Measurements from ENCODE around the gene SLC2A8. TPM values are rescaled to one million over a fixed set of nuclear protein-coding genes. Genes with fewer than 3 reads are reported as not detected.

The SLC2A8 gene
- total and polyA plus RNA-seq, 5 donors from 2014 or later, result 5.5 to 15.6 (median 10.0) TPM

- DNase-seq (peak; percentile 95 to 98 (median 96)), ATAC-seq (ENCODE audit: low read depth in 2 of 2) (peak; percentile 80)
- Histone ChIP-seq H3K4me1 (ENCODE audit: control insufficient read depth, insufficient read depth, low read length, poor library complexity, severe bottlenecking) (peaks cover 33% of the 10 kb centered on the region), H3K36me3 (ENCODE audit: control insufficient read depth, insufficient read depth, low read length) (peaks cover 40% of the 10 kb centered on the region), H3K27me3 (ENCODE audit: control insufficient read depth, insufficient read depth, low read length) (no peaks in the 10 kb centered on the region), H3K27ac (ENCODE audit: insufficient read depth, low read length, poor library complexity, severe bottlenecking) (peak within 1 kb of the TSS; percentile 88), H3K4me3 (ENCODE audit: low read depth, low read length) (peak within 1 kb of the TSS; percentile 83), H3K9me3 (ENCODE audit: control insufficient read depth in 2 of 2, low read length in 2 of 2) (no peaks in the 10 kb centered on the region)
- H3K4me1 Mint-ChIP-seq, result peaks cover 7 to 56% (median 38%) of the 10 kb centered on the region in 4 donors
- no peaks in the 10 kb centered on the region for H3K9me3 Mint-ChIP-seq
- peak within 1 kb of the TSS; percentile 96 to 100 (median 98) for H3K4me3 Mint-ChIP-seq
- peak within 1 kb of the TSS; percentile 96 to 97 (median 96) for H3K27ac Mint-ChIP-seq
- H3K27me3 Mint-ChIP-seq, result peaks cover 6% of the 10 kb centered on the region
- H3K36me3 Mint-ChIP-seq, result peaks cover 41% of the 10 kb centered on the region
Observed at GRCh38 chr9:127450830-127451607, 54.0 kb downstream of the SLC2A8 start, which contains the start of the genes LRSAM1 and RPL12. Gene LRSAM1 (plus strand): TSS chr9:127451510. CDS start chr9:127454528, 3,018 bp downstream. Gene RPL12 (minus strand): TSS chr9:127451406. CDS start chr9:127451317, 89 bp downstream.

DNA sequence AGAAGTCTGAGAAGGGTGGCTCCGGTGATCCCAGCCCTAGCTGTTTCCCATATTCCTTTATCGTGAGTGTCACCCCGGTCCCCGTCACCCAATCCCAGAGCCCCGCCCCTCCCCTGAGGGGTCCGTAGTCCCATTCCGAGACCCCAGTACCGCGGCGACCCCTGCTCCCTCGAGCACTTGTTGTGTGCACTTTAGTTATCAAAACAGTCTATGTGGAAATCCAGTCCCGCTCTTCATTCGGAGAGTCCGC lies 54.6 kb downstream of the SLC2A8 start:
- Histone ChIP-seq H3K27ac (ENCODE audit: insufficient read depth, low read length, poor library complexity, severe bottlenecking) (peak overlapping the region; percentile 88), H3K4me3 (ENCODE audit: low read depth, low read length) (peak overlapping the region; percentile 83), H3K27me3 (ENCODE audit: control insufficient read depth, insufficient read depth, low read length) (no peaks in the 10 kb centered on the region), H3K36me3 (ENCODE audit: control insufficient read depth, insufficient read depth, low read length) (peaks cover 35% of the 10 kb centered on the region), H3K4me1 (ENCODE audit: control insufficient read depth, insufficient read depth, low read length, poor library complexity, severe bottlenecking) (peaks cover 33% of the 10 kb centered on the region), H3K9me3 (ENCODE audit: control insufficient read depth in 2 of 2, low read length in 2 of 2) (no peaks in the 10 kb centered on the region)
- Mint-ChIP-seq H3K4me3 (peak overlapping the region; percentile 96 to 100 (median 98)), H3K27ac (peak overlapping the region; percentile 96 to 97 (median 96)), H3K27me3 (peaks cover 6% of the 10 kb centered on the region), H3K36me3 (peaks cover 40% of the 10 kb centered on the region), H3K4me1 (peaks cover 7 to 56% (median 37%) of the 10 kb centered on the region in 4 donors), H3K9me3 (no peaks in the 10 kb centered on the region)
- DNase-seq (no peak), ATAC-seq (ENCODE audit: low read depth in 2 of 2) (no peak)

- Mint-ChIP-seq H3K9me3 (no peaks in the 10 kb centered on the region), H3K36me3 (peaks cover 38% of the 10 kb centered on the region), H3K27ac (peak overlapping the region in 2 of 3 donors; percentile 96 to 97), H3K4me1 (peaks cover 7 to 56% (median 34%) of the 10 kb centered on the region in 4 donors), H3K4me3 (peak overlapping the region; percentile 96 to 100 (median 98)), H3K27me3 (peaks cover 6% of the 10 kb centered on the region)
- H3K27ac ChIP-seq (ENCODE audit: insufficient read depth, low read length, poor library complexity, severe bottlenecking), result peak overlapping the region; percentile 88
- H3K4me1 ChIP-seq (ENCODE audit: control insufficient read depth, insufficient read depth, low read length, poor library complexity, severe bottlenecking), result peaks cover 33% of the 10 kb centered on the region
- H3K27me3 ChIP-seq (ENCODE audit: control insufficient read depth, insufficient read depth, low read length), result no peaks in the 10 kb centered on the region
- H3K4me3 ChIP-seq (ENCODE audit: low read depth, low read length), result peak overlapping the region; percentile 83
- peaks cover 32% of the 10 kb centered on the region for H3K36me3 ChIP-seq (ENCODE audit: control insufficient read depth, insufficient read depth, low read length)
- peak; percentile 19 to 62 (median 37) for DNase-seq
- no peaks in the 10 kb centered on the region for H3K9me3 ChIP-seq (ENCODE audit: control insufficient read depth in 2 of 2, low read length in 2 of 2)
- no peak for ATAC-seq (ENCODE audit: low read depth in 2 of 2)
Observed at GRCh38 chr9:127451858-127452656, 55.1 kb downstream of the SLC2A8 start.

DNA sequence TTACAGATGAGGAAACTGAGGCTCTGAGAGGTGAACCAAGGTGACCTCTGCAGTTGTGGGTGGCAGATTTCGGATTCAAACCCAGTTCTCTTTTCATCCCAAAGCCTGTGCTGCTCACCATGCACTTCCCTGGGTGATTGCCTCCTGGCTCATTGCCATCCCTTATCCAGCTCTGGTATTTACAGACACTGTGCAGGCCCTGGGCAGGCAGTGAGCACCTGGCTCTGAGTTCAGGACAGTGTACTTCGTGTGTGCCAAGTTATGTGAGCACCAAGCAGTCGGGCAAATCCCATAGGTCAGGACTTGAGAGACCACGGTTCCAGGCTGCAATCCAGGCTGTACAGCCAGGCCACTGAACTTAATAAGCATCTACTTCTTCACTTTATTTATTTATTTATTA lies 55.7 kb downstream of the SLC2A8 start:
- H3K27me3 ChIP-seq (ENCODE audit: control insufficient read depth, insufficient read depth, low read length), result no peaks in the 10 kb centered on the region
- H3K36me3 ChIP-seq (ENCODE audit: control insufficient read depth, insufficient read depth, low read length), result peaks cover 31% of the 10 kb centered on the region
- peaks cover 7 to 57% (median 32%) of the 10 kb centered on the region in 4 donors for H3K4me1 Mint-ChIP-seq
- H3K4me3 ChIP-seq (ENCODE audit: low read depth, low read length), result peak overlapping the region; percentile 41
- no peak overlapping the region for H3K27ac ChIP-seq (ENCODE audit: insufficient read depth, low read length, poor library complexity, severe bottlenecking)
- peak overlapping the region; percentile 96 to 100 (median 98) for H3K4me3 Mint-ChIP-seq
- no peak for ATAC-seq (ENCODE audit: low read depth in 2 of 2)
- H3K36me3 Mint-ChIP-seq, result peaks cover 35% of the 10 kb centered on the region
- no peaks in the 10 kb centered on the region for H3K9me3 ChIP-seq (ENCODE audit: control insufficient read depth in 2 of 2, low read length in 2 of 2)
- no peak for DNase-seq
- H3K27me3 Mint-ChIP-seq, result peaks cover 6% of the 10 kb centered on the region
- H3K9me3 Mint-ChIP-seq, result no peaks in the 10 kb centered on the region
- peak overlapping the region in 1 of 3 donors; percentile 96 for H3K27ac Mint-ChIP-seq
- H3K4me1 ChIP-seq (ENCODE audit: control insufficient read depth, insufficient read depth, low read length, poor library complexity, severe bottlenecking), result peaks cover 33% of the 10 kb centered on the region

GRCh38 chr9:127455324-127455992 lies 58.5 kb downstream of the SLC2A8 start:
- Mint-ChIP-seq H3K27ac (no peak overlapping the region), H3K9me3 (no peaks in the 10 kb centered on the region), H3K4me3 (peak overlapping the region in 2 of 4 donors; percentile 4 to 68), H3K27me3 (peaks cover 6% of the 10 kb centered on the region), H3K36me3 (peaks cover 12% of the 10 kb centered on the region), H3K4me1 (peaks cover 0 to 29% (median 12%) of the 10 kb centered on the region in 4 donors)
- peaks cover 25% of the 10 kb centered on the region for H3K36me3 ChIP-seq (ENCODE audit: control insufficient read depth, insufficient read depth, low read length)
- H3K27ac ChIP-seq (ENCODE audit: insufficient read depth, low read length, poor library complexity, severe bottlenecking), result no peak overlapping the region
- no peaks in the 10 kb centered on the region for H3K27me3 ChIP-seq (ENCODE audit: control insufficient read depth, insufficient read depth, low read length)
- no peak overlapping the region for H3K4me3 ChIP-seq (ENCODE audit: low read depth, low read length)
- no peaks in the 10 kb centered on the region for H3K9me3 ChIP-seq (ENCODE audit: control insufficient read depth in 2 of 2, low read length in 2 of 2)
- peaks cover 13% of the 10 kb centered on the region for H3K4me1 ChIP-seq (ENCODE audit: control insufficient read depth, insufficient read depth, low read length, poor library complexity, severe bottlenecking)
- DNase-seq (peak in 1 of 3 donors; percentile 37), ATAC-seq (ENCODE audit: low read depth in 2 of 2) (no peak)

DNA sequence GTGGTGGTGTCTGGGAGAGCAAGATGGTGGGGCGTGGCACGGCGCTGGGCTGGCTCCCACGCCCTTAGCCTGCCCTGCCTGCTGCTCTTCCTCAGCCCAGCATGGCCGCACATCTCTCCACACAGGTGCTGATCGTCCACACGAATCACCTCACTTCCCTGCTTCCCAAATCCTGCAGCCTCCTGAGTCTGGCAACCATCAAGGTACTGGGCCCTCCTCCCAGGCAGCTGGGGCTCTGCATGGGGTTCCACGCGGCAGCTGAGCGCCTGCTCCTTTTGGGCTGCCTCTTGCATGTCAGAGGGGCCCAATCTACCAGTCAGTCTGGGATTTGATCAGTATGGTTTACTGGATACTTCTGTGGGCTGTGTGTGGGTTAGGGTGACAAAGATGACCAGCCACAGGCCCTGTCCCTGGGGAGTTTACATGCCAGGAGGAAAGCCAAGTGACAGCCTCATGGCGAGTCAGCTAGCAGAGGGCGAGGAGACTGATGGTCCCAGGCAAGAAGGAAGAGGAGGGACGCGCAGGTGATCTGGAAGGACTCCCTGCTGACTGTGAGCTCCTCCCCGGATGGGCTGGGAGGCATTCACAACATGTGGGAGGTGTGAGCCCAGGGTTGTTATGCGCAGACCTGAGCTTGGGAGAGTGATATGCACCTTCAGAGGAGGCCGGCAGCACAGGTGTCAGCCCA lies 60.4 kb downstream of the SLC2A8 start:
- H3K27me3 ChIP-seq (ENCODE audit: control insufficient read depth, insufficient read depth, low read length), result no peaks in the 10 kb centered on the region
- H3K4me1 ChIP-seq (ENCODE audit: control insufficient read depth, insufficient read depth, low read length, poor library complexity, severe bottlenecking), result peaks cover 2% of the 10 kb centered on the region
- DNase-seq (no peak), ATAC-seq (ENCODE audit: low read depth in 2 of 2) (no peak)
- Mint-ChIP-seq H3K36me3 (peaks cover 20% of the 10 kb centered on the region), H3K4me3 (no peak overlapping the region), H3K9me3 (peaks cover 0 to 2% (median 0%) of the 10 kb centered on the region in 7 donors), H3K4me1 (peaks cover 0 to 17% (median 4%) of the 10 kb centered on the region in 4 donors), H3K27me3 (no peaks in the 10 kb centered on the region), H3K27ac (no peak overlapping the region)
- no peak overlapping the region for H3K4me3 ChIP-seq (ENCODE audit: low read depth, low read length)
- no peak overlapping the region for H3K27ac ChIP-seq (ENCODE audit: insufficient read depth, low read length, poor library complexity, severe bottlenecking)
- H3K36me3 ChIP-seq (ENCODE audit: control insufficient read depth, insufficient read depth, low read length), result peaks cover 39% of the 10 kb centered on the region
- no peaks in the 10 kb centered on the region for H3K9me3 ChIP-seq (ENCODE audit: control insufficient read depth in 2 of 2, low read length in 2 of 2)
